UCSD-AML1 (cell line): Measurements from ENCODE around the gene KBTBD3.

Experiments
- DNase-seq: peaks from one replicate; lab custom pipeline; 2025; ENCODE audit not compliant: unreplicated experiment; lab: John Stamatoyannopoulos, UW

KBTBD3 gene

GRCh38 chr11:106076919-106077608 is at the start of gene KBTBD3:
Gene KBTBD3 (minus strand): TSS chr11:106077347. CDS start chr11:106059097, 18,250 bp downstream.
- DNase-seq: peak; percentile 99

DNA sequence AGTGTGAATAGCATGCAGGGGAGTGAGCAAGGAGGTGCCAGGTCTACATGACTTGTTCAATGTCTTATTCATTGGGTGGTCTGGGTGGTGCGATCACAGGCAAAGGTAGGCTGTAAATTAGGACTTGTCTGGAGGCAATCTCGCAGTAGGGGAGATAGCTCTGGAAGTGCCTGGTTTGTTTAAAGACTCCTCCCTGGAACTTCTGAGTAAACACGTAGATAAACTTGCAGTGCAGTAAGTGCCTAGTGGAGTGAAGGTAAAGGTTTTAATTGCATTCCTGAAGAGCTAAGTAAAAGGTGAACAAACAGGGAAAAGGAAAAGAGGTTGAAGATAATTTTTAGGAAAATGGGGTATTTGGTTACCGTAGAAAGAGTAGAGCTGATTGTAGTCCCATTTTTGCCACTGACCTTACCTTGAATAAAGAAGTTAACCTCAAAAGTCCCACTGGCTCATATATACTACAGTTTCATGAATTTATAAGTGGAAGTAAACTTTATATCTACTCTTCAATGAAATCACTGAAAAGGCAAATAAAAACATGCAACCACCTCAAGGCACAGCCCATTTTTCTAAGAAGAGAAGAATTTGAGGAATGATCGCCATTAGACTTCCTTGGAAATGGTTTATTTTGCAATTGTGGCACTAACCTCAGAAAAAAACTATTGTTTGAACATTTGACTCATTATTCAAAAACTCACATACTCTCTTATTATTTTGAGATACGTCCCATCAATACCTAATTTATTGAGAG is 44.6 kb upstream of the KBTBD3 start:
- DNase-seq: no peak

DNA sequence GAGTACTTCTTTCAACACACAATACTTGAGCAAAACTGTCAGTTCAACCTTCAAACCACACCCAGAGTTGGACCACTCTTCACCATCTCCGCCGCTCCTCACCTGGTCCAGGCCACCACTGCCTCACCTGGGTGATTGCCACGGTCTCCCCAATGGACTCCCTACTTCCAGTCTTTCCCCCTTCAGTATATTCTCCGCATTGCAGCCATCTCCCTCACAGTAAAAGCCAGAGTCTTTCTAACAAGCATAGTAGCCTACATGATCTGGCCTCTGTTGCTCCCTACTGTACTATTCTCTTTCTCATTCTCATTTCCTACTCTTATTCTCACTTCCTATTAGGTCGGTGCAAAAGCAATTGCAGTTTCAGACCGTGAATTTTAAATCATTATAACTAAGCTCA is 28.8 kb upstream of the KBTBD3 start:
- no peak for DNase-seq

DNA sequence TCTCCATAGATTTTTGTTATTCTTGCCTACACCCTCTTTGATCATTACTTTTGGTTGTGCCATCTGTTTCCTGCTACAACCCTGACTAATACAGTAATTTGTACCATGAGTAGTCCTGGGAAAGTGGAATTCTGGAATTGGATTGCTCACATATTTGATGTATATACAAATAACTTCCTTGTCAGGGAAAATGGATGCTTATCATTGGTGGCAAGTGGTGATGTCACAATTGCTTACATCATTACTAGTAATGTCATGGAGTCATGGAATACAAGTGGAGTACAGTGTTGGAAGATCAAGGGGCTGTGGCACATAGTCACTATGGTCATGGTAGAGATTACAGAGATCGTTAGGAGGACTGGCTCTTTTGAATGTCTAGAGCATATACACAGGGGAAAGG is 24.7 kb upstream of the KBTBD3 start:
- DNase-seq: no peak

DNA sequence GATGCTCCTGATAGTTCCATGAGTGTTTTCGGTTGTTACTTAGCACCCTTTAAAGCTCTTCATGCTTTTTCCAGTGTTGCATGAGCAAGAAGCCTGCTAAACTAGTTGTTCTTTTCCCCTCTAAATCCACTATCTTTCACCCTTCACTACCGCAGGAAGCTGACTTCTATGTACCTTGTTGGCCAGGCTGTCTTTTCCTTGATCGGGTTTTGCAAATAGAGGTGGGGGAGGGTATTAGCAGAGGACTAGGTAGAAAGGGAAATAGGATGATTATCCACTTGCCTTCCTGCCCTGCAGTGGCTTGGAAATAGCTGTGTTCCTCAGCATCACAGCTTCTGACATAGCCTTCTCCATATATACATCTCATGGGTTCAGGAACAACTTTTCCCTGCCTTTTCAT is 24.2 kb upstream of the KBTBD3 start:
- DNase-seq: no peak

DNA sequence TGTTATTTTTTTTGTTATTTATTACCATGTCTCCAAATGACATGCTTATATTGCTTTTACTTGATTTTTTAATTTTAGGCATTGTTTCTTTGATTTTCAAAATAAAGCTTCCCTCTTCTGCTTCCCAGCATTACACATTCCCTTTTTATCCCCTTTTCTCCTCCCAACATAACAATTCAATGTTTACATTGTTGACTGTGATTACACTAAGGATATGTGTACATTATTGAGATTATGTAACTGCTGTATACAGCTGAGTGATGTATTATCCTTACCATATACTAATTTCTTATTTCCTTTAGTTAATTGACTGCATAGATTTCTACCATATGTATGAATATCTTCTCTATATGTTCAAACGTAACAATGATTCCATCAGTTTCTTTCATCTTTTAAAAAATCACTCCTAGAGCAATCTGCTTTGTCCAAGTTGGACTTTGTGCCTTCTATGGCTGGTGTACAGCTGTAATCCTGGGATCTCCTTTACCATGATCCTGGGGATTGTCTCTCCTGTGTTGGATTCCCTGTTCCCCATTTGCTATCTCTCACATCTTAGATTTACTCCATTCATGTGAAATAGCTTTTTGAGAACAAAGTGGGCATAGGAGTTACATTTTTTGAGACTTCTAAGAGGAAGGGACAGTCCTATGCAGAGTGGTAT is 21.9 kb upstream of the KBTBD3 start:
- no peak for DNase-seq

GRCh38 chr11:106092446-106092845 is 15.3 kb upstream of the KBTBD3 start:
- no peak for DNase-seq

GRCh38 chr11:106091480-106092123 is 14.5 kb upstream of the KBTBD3 start:
- DNase-seq: no peak

- no peak for DNase-seq
Measured at GRCh38 chr11:106088896-106089295, 11.7 kb upstream of the KBTBD3 start.

- DNase-seq: peak; percentile 24
Measured at GRCh38 chr11:106087815-106088435, 10.8 kb upstream of the KBTBD3 start.

- no peak for DNase-seq
Measured at GRCh38 chr11:106086850-106087249, 9.7 kb upstream of the KBTBD3 start.

- no peak for DNase-seq
Measured at GRCh38 chr11:106086135-106086534, 9.0 kb upstream of the KBTBD3 start.

- no peak for DNase-seq
Measured at GRCh38 chr11:106082096-106082495, 4.9 kb upstream of the KBTBD3 start.

GRCh38 chr11:106077609-106078455 is 685 bp upstream of the KBTBD3 start, which contains the start of gene AASDHPPT:
Gene AASDHPPT (plus strand): TSS chr11:106077662. CDS start chr11:106077711, 49 bp downstream.
- no peak for DNase-seq

DNA sequence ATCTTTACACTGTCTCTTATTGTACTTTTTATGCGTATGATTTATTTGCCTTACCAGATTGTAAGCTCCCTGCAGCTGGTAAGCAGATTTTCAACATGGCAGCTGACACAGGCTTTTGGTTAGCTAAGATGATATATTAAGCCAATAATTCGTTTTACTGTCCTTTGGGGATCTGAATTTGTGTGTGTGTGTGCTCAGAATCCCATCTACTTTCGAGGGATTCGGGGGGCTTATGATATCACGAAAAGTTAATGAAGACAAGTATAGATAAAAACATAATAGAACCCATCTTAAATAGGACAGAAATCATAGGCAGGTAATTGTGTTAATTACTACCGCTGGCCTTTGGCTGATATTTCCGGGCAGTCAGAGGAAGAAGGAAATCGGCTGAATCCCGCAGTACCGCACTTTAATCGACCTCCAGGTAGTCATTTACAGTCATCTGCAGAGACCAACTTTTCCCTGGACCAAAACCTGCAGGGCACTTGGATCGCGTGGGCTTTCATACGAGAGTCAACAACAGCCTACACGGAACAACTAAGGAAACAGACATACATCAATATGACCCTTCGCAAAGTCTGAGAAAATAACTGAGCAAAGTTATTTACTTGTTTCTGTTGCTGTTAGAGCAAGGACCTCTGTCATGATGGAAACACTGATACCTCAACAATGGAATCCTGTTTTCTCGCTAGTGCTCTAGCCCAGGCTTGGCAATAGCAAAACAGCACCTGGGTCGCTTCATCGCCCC is 802 bp downstream of the KBTBD3 start:
- peak; percentile 37 for DNase-seq

DNA sequence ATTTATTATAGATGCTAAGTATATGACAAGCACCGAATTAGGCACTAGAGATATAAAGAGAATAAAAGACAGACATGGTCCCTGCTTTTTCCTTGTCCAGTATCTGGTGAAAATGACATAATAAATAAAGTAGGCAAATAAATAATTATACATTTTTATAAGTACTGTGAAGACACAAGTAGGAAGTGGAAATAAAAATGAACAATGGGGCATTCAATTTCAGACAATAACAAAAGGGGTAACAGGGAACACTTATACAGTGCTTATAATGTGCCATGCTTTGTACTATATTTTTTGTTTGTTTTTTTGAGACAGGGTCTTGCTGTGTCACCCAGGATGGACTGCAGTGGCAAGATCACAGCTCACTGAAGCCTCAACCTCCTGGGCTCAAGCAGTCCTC is 4.3 kb downstream of the KBTBD3 start:
- no peak for DNase-seq

GRCh38 chr11:106070606-106071005 is 6.5 kb downstream of the KBTBD3 start:
- no peak for DNase-seq

GRCh38 chr11:106063009-106063408 is 14.1 kb downstream of the KBTBD3 start:
- no peak for DNase-seq
